HG02571 (cell line): Measurements from ENCODE around the gene TULP1.

Experiments used
- ATAC-seq: cut with Tn5 transposase; IDR thresholded peaks from one replicate; pipeline ENCODE4 v1.9.1; 2021; ENCODE audit warnings: mild to moderate bottlenecking, moderate library complexity; ENCODE audit not compliant: unreplicated experiment

Gene TULP1

GRCh38 chr6:35497571-35498421 is 14.9 kb downstream of the TULP1 start:
- no peak for ATAC-seq

- ATAC-seq: no peak
Measured at GRCh38 chr6:35496841-35497570, 15.7 kb downstream of the TULP1 start, which contains the start of gene TEAD3. TSS of gene TEAD3 (minus strand) at chr6:35497079.

GRCh38 chr6:35496036-35496840 is 16.5 kb downstream of the TULP1 start:
- no peak for ATAC-seq

- no peak for ATAC-seq
Measured at GRCh38 chr6:35495258-35496035, 17.2 kb downstream of the TULP1 start.

GRCh38 chr6:35494161-35494563 is 18.5 kb downstream of the TULP1 start:
- no peak for ATAC-seq

- no peak for ATAC-seq
Measured at GRCh38 chr6:35493307-35493983, 19.3 kb downstream of the TULP1 start.

GRCh38 chr6:35492974-35493284 is 19.8 kb downstream of the TULP1 start:
- ATAC-seq: no peak

GRCh38 chr6:35492258-35492973 is 20.3 kb downstream of the TULP1 start:
- ATAC-seq: no peak

- no peak for ATAC-seq
Measured at GRCh38 chr6:35491558-35492257, 21.0 kb downstream of the TULP1 start.

- ATAC-seq: no peak
Measured at GRCh38 chr6:35490821-35491557, 21.7 kb downstream of the TULP1 start.

- ATAC-seq: no peak
Measured at GRCh38 chr6:35489995-35490791, 22.5 kb downstream of the TULP1 start.

- ATAC-seq: no peak
Measured at GRCh38 chr6:35489066-35489465, 23.6 kb downstream of the TULP1 start.

GRCh38 chr6:35488517-35488862 is 24.2 kb downstream of the TULP1 start:
- ATAC-seq: no peak

- ATAC-seq: no peak
Measured at GRCh38 chr6:35487658-35488516, 24.8 kb downstream of the TULP1 start.

GRCh38 chr6:35486005-35486925 is 26.4 kb downstream of the TULP1 start:
- no peak for ATAC-seq
